GM19372 (cell line): ENCODE data around the gene DLEC1.

Experiments used
- ATAC-seq: cut with Tn5 transposase; IDR thresholded peaks from one replicate; pipeline ENCODE4 v1.9.1; 2021; ENCODE audit warnings: mild to moderate bottlenecking, low read depth, moderate library complexity; ENCODE audit not compliant: unreplicated experiment

The DLEC1 gene

DNA sequence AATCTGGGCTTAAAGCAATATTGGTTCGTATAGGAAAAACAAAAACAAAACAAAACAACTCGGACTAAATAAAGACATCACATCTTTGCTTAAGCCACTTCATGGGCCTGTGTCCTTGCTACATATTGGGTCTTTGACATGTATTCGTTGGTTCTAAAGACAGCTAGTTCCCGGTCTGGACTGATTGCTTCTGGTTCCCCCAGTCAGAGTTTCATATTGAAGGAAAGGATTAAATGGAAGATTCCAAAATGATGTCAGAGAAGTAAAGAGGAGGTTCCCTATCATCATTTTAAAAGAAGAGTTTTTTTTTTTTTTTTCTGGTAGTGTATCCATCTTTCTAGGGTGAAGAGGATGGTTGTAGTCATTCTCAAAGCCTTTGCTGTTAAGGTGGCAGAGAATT is 128.6 kb downstream of the DLEC1 start:
- ATAC-seq: no peak

DNA sequence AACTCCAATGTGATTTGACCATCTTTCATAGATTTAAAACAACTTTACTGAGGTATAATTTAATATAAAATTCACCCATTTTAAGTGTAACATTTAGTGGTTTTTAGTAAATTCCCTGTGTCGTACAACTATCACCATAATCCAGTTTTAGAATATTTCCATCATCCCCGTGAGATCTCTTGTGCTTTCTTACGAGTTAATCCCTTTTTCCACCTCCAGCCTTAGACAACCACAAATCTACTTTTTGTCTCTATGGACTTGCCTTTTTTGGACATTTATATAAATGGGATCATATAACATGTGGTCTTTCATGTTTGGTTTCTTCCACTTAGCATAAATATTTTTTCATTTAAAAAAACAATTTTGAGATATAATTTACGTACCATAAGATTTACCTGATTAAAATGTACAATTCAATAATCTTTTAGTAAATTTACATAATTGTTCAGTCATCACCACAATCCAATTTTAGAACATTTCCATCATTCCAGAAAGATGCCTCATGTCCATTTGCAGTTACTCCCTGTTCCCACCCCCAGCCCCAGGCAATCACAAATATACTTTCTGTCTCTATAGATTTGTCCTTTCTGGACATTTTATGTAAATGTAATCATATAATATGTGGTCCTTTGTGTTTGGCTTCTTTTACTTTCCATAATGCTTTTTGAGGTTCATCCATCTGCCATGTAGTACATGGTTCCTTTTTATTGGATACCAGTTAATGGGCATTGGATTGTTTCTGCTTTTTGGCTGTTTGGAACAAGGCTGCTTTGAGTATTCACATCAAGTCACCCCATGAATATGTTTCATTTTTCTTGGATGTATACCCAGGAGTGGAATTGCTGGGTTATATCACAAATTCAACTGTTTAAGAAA is 129.4 kb downstream of the DLEC1 start:
- ATAC-seq: no peak

DNA sequence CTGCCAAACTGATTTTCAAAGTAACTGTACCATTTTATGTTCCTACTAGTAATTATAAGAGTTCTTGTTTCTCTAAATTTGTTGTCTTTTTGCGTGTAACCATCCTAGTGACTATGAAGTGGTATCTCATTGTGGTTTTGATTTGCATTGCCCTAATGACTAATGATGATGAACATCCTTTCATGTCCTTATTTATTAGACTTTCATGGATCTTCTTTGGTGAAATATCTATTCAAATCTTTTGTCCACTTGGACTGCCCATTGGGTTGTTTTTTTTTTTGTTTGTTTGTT is 130.0 kb downstream of the DLEC1 start:
- ATAC-seq: no peak

DNA sequence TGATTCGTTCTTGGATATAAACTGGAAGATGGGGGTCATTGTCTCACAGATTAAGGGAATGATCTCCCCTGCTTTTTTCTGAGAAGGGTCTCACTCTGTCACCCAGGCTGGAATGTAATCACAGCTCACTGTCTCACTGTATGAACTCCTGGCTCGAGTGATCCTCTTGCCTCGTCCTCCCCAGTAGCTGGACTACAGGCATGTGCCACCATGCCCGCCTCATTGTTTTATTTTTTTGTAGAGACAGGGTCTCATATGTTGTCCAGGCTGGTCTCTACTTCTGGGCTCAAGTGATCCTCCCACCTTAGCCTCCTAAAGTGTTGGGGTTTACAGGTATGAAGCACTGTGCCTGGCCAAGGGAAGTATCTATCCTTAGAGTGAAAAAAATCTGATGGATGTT is 131.7 kb downstream of the DLEC1 start:
- no peak for ATAC-seq

DNA sequence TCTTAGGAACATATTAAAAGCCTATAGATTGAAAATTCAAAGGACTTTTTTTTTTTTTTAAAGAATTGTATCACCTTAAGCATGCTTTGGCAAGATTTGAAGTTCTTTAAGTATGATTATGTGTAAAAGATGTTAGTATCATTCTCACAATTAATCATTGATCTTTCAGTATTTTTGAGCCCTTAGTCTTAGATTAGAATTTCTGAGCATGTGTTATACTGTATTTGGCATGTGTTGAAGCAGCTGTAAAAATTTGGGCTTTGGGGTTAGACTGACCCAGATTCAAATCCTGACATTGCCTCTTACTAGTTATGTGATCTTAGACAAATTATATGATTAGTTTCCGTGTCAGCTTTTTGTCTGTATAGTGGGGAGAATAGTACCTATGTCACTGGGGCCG is 132.6 kb downstream of the DLEC1 start:
- no peak for ATAC-seq
